GM18505 (cell line): ENCODE data around the gene DIS3L2.

Experiments
- ATAC-seq: cut with Tn5 transposase; IDR thresholded peaks from one replicate; pipeline ENCODE4 v1.9.1; 2021; ENCODE audit not compliant: unreplicated experiment
- POLR2A ChIP-seq: IDR thresholded peaks from 4 replicates; pipeline ENCODE4 v1.6.1; 2011; ENCODE audit warnings: borderline replicate concordance; ENCODE audit not compliant: insufficient read depth, insufficient read length; ENCODE audit errors: extremely low read depth

Gene DIS3L2

DNA sequence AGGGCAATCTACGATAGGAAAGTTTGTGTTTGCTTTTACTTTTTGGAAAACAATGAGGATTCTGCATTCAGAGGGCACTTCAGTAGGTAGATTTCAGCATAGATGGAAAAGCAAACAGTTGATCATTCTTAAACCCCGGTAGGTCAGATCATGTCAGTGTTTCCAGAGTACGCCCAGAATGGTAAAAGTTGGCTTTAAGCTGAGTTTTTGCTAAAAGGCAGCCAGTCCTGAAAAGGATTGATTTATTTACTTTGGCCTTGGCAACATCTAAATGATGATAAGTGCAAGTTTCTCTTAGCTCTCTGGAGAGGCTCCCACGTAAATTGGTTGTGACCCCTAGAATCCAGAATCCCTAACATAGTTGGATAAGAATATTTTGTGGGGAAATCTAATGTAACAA is 168.0 kb downstream of the DIS3L2 start:
- no peak for TF ChIP-seq POLR2A
- no peak for ATAC-seq

DNA sequence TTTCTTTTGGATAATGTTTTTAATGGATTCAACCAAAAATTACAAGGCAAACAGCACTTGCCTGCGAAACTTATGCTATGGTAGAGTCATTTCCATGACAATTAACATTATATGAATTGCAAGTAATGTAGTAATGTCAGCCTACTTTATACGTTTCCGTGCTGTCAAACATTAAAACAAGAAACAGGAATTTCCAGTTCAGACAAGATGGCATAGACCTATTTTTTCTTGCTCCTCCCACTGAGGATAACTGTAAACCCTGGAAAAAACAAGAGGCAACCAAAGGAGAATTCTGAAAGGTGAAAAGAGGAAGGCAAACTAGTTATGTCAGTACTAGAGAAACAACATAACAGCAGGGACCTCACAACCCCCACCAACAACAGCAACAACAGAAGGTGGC is 170.7 kb downstream of the DIS3L2 start:
- no peak for ATAC-seq

DNA sequence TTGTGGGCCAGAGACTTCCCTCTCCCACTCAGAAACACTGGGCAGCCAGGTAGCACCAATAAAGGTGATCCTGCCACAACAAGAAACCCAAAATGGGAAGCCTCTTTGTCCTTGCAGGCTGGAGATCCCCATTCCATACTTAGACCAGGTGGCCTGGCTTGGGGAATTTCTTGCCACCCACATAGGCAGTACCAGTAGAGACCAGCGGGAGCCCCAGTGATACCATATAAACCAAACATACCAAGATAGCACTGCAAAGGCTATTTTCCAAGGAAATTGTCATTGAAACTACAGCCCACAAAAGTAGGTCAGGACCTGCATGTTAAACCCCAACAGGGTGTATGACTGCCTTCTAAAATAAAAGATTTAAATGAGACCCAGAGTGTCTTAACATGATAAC is 171.6 kb downstream of the DIS3L2 start:
- TF ChIP-seq POLR2A, result no peak
- ATAC-seq, result no peak

More for the DNA sequence above, 170.7 kb downstream of the DIS3L2 start:
- TF ChIP-seq POLR2A, result no peak

DNA sequence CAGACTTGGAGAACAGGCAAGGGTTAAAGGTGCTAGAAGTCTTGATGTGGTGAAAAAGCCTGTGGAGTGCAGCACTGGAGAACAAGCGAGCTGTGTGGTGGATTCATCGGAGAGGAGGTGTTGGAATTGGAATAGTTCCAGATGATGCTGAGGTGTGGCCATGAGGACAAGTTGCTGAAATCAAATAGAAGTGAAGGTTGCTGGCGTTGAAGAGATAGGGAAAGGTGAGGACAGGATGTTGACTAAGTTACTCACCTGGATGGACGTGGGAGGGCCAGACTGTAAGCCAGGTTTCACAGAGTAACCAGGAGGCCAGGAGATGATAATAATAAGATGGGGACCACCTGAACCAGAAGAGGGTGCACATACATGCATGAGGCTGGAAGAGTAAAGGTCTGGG is 173.4 kb downstream of the DIS3L2 start:
- no peak for ATAC-seq
- no peak for TF ChIP-seq POLR2A

DNA sequence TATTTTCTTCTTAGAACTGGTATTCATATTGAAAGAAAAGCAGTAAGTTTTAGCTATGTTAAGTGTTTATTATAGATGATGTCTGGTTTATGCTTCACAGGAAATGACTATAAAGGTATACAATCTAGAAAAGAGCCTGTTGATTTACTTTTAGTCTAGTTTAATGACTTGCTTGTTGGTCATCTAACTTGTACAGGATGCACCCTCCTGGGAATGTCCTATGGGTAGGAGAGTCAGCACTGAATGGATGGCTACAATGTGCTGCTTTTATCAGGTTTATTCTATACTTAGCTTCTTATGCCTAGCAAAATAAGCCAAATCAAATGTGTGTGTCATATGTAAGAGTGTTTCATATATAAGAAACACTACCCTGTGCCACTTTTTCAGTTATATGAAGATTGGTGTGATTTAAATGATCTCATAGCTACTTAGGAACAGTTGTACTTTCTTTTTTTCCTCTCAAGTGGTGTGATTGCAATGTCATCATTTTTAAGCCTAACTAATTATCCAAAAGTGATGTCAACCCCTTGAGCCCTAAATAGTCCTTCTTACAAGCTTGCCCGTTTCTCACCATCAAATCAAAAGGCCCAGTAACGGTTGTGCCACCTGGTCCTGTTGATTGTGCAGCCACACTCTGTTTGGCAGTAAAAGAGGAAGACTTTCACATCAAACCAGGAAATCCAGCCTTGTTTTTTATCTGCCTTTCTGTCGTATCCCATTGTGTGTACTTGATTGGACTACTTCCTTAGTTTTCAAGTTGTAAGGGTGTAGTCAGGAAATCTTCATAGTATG is 176.0 kb downstream of the DIS3L2 start:
- ATAC-seq, result no peak
- no peak for TF ChIP-seq POLR2A

DNA sequence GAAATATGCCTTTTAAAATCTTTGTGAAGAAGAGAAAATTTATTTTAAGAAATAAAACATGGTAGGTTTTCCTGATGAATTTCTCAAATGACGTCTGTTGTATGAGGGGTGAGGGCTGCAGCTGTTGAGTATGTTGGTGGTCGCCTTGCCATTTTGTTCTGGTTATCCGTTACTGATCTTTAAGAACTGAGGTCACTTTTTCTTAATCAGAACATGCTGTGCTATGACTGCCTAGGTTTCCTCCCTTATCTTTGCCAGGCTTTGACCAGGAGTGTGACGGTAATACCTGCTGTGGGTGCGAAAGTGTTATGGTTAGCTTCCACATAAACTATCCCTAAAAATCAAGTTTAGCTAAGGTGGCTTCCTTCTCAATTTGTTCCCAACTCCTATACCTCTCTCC is 176.9 kb downstream of the DIS3L2 start:
- no peak for TF ChIP-seq POLR2A
- ATAC-seq, result no peak

DNA sequence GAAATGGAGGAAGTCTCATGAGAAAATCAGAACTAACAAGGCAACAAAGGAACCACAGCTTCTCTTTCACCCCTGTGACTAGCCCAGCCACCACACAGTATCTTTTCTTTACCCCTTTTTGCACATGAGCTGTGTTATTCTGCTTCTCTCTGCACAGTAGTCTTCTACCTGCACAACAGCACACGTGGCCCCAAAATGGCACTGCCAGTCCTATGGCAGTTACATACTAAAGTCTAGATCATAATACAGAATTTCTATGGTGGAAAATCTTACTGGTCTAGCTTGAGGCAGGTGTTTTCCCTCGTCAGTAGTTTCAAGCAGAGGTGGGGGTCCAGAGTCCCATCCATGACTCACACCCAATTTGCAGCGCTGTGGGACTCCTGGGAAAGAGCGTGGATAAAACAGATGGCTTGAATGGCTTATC is 177.7 kb downstream of the DIS3L2 start:
- no peak for ATAC-seq
- no peak for TF ChIP-seq POLR2A

DNA sequence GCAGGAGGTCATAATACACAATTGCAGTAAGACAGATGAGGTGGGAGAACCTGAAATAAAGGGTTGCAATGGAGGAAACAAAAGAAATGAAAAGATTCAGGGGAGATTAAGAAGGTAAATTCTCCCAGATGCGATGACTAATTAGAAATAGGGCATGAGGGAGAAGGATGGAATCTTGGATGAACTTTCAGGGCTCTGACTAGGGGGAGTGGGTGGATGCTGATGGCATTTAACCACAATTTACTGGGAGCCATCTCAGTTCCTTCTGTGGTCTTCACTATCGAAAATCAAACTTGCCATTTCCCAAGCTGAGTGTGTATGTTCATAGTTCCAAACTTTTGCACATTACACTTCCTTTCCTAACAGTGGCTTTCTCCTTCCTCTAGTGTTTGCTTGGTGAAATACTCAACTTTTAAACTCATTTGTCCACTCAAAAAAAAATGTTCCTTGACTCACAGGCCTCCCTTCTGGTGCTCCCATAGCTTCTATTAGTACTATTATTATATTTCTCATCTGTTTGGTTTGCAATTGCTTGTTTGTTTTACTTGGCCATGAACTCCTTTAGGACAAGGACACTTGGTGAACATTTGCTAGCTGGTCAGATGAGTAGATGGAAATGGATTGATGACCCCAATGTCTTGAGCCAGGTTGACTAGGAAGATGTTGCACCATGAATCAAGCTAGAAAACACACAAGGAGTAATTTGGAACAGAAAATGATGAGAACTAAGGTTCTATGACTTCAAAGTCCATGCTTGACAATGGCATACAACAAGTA is 178.5 kb downstream of the DIS3L2 start:
- no peak for ATAC-seq
- TF ChIP-seq POLR2A, result no peak

DNA sequence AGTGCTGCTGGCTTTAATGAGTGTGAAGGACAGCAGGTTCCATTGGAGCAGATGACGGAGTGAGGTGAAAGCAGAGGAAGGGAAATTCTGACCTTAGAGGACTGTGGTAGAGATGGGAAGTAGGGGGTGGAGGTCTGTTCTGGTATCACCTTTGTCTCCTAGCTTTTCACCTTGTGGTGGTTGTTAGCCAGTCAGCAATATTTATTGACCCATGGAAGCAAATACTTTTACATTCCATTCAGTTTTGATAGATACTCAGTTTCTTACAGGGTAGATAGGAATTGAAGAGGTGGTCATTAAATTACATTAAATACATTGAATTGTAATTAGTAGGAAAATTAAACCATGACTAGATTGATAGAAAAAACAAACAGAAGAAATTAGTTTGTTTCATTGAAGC is 180.1 kb downstream of the DIS3L2 start:
- ATAC-seq, result no peak
- TF ChIP-seq POLR2A, result no peak

DNA sequence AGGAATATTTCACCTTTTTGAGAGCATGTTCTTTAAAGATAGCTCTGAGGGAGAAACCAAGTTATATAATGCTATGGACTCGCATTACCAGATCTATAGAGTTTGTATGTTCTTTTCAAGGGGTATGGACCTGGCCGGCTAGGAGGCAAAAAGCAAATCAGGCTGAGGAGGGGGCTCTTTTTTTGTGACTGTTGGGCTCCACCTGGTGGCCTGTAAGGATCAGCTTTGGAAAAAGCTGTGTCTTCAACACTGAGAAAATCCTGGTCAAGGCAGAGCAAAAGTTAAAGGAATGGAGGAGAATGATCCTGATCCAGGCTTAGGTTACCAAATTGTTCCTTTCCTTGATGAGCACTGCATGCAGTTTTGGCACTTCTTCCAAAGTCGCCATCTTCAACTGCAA is 180.5 kb downstream of the DIS3L2 start:
- TF ChIP-seq POLR2A, result no peak
- no peak for ATAC-seq

DNA sequence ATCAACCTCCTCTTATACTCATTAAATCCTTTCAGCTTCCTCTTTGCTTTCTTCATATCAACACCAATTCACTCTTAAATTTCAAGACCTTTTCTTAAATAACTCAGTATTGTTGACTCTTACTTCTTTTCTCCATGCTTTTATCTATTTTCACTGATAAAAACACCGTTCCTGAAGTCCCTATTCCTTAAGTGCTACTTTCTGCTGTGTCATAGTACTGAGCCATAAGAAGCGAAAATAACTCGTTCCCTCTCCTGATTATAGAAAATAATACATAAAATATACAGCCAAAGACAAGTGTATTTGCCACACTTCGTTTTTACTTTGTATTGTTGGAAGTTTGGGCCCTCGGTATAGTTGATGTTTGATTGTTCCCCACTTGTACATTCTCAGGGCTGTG is 181.0 kb downstream of the DIS3L2 start:
- ATAC-seq, result no peak

DNA sequence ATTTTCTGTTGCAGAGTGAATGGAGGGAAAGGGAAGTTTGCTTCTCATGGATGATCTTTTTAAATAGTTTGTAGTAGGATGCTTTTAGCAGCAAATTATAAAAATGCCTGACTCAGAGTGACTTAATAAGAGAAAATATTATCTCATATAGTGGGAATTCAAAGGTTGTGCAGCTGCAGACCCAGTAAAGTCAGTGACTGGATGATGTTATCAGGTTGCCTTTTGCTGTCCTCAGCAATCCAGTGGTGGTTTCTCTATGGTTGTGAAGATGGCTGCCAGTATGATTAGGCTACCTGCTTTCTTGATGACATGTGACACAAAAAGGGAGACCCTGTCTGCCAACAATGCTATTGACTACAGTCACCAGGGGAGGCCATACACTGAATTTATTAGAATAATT is 184.8 kb downstream of the DIS3L2 start:
- no peak for TF ChIP-seq POLR2A
- no peak for ATAC-seq

More for the DNA sequence above, 181.0 kb downstream of the DIS3L2 start:
- TF ChIP-seq POLR2A, result no peak

DNA sequence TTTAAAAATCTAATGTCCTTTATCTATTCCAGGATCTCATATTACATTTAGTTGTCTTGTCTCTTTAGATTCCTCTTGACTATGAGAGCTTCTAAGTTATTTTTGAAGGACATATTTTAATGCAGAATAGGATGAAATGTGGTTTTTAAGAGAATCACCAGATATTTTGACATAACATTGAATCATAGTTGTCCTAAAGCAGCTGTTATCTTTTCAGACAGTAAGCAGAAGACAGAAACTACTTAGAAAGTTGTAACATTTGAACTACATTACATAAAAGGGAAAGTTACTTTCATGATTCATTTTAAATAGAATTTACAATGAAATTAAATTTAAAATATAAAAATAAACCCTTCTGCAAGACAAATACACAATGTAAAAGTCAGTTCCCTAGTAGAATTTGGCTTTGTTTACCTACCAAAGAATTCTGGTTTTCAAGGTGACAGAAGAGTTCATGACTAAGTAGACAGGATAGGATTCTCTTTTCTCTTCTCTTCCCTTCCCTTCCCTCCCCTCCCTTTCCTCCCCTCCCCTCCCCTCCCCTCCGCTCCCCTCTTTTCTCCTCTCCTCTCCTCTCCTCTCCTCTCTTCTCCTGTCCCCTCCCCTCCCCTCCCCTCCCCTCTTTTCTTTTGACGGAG is 186.0 kb downstream of the DIS3L2 start:
- TF ChIP-seq POLR2A, result no peak
- ATAC-seq, result no peak
